Amniotic stem cell (primary cell): Measurements from ENCODE around the gene LDHD.

Source experiments
- DNase-seq: peaks from one replicate; lab custom pipeline; 2025; lab: John Stamatoyannopoulos, UW

LDHD gene

GRCh38 chr16:75079346-75079926, 37.1 kb downstream of the LDHD start:
- no peak for DNase-seq

DNA sequence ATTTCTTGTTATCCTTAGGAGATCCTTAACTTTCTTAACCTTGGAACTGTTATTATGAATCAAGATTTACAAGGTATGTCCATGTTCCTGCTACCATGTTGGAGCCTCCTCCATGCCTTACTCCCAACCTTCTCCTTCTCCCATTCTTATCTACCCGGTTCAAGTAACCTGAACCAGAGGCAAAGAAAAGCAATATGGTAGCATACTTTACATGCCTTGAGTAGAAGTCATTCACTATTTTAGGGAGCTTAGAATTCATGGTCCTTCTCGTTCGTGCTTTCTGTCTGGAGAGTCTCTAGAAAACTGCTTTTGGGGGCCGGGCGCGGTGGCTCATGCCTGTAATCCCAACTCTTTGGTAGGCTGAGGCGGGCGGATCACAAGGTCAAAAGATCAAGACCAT, 37.7 kb downstream of the LDHD start:
- no peak for DNase-seq

GRCh38 chr16:75075688-75076268, 40.8 kb downstream of the LDHD start:
- DNase-seq, result no peak

GRCh38 chr16:75074920-75075687, 41.5 kb downstream of the LDHD start:
- DNase-seq, result no peak

DNA sequence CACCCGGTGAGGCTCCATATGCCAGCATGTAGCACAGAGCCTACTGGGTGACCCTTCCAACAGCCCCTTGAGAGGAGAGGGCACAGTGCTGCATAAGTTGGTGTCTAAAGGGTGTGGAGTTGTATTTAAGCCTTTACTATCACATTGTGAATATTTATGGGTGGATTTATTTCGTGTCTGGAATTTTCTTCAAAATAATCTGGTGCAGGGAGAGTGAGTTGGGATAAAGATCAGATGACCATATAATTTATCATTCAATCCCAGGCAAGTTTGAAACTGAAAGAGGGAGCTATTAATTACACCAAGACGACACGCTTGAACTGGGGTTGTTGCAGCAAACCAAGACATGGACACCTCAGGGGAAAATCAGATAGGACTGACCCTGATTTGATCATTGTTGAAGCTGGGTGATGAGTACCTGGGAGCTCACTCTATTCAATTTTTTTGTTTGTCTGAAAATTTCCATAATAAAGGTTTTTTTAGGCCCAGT, 42.2 kb downstream of the LDHD start:
- DNase-seq, result no peak

- no peak for DNase-seq
Observed at GRCh38 chr16:75073545-75074303, 42.9 kb downstream of the LDHD start.

DNA sequence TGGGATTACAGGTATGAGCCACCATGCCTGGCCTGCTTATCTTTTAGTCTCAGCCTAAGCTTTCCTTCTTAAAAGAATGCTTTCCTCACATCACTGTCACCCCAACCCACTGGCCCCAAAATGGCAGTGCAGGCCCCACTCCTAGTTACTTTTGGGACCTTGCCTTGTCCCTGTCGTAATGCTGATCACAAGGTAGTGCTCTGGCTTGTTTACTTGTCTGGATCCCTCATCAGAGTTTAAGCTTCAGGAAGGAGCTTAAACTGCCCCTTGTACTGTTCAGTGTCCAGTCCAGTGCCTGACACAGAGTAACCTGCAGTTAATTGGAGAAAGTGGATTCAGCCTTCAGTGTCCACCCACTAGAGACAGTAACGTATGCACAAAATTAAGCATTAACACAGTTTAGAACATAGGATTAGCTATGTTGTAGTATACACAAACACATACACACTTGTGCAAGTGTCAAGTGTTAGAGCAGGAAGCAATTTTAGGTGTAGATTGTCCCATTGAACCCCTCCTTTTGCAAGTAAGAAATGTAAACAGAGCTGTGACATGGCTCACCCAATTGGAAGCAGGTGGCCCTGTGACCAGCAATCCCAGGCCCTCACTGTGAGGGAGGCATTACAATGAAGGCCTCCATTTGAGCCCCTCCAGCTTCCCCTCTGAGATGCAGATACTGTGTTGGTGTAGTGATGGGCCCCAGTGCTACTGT, 44.2 kb downstream of the LDHD start:
- DNase-seq, result no peak

DNA sequence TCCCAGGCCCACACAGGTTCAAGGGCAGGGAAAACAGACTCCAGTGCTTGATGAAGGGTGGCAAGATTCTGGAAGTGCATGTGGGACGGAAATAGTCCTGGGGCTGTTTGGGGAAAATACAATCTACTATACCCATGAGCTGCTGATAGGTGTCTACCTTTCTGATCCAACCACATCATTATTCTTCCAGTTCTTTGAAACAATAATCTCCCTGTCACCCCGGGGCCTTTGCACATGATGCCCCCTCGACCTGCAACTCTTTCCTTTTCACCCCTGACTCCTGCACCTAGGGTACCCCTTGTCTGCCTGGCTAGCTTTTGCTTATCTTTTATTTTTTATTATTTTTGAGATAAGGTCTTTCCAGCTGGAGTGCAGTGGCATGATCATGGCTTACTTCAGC, 45.0 kb downstream of the LDHD start:
- DNase-seq, result no peak

DNA sequence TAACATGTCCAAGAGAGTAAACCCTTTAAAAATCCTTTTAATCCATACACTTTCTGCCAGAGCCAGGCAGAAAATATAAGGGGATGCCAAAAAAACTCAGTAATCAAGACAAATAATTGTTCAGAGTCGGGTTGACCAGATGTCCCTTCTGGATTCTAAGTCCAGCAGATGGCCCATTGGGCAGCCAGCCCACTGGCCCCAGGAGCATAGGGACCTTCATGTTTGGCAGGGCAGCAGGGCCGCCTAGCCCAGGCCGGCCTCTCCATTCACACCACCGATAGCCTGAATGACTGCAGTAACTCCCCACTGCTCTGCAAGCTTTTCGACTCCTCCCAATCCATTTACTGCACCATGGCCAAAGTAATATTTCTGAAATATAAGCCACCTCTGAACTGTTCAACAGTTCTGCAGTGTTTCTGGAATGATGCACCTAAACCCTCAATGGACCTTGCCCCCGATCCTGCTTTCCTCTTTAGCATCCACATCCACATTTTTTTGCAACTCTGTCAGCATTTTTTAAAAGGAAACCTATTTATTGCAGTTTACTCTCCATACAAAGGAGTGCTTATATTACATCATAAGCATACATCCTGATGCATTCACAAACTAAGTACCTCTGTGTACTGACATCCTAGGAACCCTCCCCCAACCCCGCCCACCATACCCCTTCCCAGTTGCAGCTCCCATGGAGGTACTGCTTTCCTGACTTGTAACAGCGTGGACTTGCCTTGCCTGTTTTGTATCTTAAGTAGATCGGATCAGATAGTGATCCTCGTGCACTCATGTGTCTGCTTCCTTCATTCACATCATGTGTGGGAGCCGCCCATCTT, 46.4 kb downstream of the LDHD start:
- DNase-seq, result no peak

- DNase-seq, result no peak
Observed at GRCh38 chr16:75068085-75069031, 48.2 kb downstream of the LDHD start.

DNA sequence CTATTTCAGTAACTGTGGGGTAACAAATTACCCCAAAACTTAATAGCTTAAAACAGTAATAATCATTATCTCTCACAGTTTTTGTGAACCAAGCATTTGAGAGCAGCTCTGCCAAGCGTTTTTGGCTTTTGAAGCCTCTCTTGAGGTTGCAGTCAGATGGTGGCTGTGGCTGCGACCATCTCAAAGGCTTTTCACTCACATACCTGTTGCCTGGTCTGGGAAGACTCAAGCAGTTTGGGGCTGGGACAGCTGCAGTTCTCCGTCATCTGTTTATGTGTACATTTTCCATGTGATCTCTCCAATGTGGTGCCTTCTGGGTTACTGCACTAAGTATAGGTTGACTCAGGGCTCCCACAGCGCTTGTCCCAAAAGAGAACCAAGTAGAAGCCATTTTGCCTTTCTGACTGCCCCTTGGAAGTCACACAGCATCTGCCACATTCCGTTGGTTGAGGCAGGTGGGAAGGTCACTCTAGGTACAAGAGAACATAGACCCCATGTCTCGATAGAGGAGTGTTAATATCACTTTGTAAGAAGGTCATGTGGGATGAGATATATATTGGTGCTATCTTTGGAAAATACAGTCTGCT, 49.6 kb downstream of the LDHD start:
- no peak for DNase-seq

GRCh38 chr16:75065521-75066149, 50.9 kb downstream of the LDHD start:
- no peak for DNase-seq

GRCh38 chr16:75065149-75065505, 51.5 kb downstream of the LDHD start:
- DNase-seq, result no peak

DNA sequence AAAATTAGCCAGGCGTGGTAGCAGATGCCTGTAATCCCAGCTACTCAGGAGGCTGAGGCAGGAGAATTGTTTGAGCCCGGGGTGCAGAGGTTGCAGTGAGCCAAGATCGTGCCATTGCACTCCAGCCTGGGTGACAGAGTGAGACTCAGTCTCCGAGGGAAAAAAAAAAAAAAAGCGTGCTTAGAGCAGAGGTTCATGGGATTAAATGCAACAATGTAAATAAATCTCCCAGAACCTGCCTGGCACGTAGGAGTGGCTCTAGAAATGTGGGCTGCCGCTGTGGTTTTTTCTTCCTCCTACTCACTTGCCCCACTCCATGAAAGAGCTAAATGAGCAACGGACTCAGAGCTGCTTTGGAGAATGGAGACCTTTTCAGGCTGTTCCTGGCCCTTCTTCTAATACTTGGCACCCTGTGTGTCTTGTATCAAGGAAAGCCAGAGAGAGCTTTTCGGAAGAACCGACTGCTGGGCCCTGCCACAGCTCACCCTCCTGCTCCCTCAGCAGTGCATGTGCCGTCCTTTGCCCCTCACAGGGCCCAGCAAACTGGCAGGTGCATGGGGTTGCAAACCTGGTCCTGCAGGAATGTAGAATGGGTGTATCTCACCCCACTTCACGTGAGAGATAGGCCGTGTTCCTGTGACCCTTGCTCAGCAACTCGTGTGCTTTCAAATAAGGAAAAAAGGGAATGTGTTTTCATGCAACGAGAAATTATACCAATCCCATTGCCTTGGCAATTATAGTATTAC, 52.0 kb downstream of the LDHD start:
- DNase-seq, result no peak

GRCh38 chr16:75063549-75064088, 53.0 kb downstream of the LDHD start:
- DNase-seq, result no peak

DNA sequence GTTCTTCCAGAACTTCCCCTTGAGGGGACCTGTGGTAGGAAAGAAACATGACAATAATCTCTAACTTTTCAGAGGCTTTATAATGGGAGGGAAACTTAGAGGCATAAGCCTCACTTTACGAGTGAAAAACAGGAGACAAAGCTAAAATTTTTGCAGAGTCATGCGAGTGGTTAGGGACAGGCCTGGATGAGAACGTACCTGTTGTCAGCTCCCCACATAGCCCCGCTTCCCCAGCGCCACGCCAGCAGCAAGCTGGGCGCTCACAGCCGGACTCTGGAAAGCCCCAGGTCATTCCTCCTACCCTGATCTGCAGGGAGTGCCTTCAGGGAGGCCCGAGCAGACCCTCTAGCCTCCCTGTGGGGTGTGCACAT, 53.6 kb downstream of the LDHD start:
- DNase-seq, result no peak

DNA sequence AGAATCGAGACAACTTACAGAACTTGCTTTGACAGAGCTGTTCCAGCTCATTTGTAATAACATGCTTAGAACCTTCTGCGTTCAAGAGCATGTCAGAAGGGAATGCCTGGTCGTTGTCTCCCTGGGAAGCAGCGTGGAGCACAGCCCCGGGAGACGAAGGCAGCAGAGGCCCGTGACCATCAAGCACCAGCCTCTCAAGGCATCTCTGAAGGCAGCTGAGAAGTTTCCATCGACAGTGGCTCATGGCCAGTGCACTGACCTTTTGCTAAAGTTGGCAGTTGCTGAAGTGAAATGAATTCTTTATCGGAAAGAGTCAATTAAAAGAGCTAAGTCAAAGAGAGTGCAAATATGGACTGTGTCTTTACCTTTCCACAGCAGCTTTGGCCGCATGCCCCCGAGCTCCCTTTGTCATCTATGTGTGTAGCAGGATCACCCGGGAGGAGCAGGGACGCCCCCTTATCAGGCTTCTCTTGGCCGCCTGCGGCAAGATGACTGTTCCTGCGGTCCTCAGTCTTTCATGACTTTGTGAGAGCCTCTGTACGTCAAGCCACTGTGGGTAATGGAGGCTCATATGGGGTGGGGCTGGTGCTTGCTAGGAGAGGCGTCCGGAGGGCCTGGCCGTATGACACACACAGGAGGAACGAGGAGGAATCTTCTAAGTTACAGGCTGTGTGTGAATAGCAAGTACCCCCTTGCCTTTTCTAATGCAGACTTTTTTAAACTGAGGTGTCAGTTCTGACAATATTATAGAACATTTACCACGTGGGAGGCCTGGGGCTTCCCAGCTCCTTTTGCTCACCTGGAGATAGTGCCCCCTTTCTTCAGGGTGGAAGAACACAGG, 54.2 kb downstream of the LDHD start:
- no peak for DNase-seq
